Measurements from ENCODE around the gene MEX3D. TPM values are rescaled to one million over a fixed set of nuclear protein-coding genes. Genes with fewer than 3 reads are reported as not detected.
"Not testable (repeated sequence)": the region's sequence is repeated elsewhere in the genome, so short reads cannot be mapped to it uniquely, and the experiment has no call there.

Gene MEX3D
- total and polyA plus RNA-seq, 2 experiments from 2014 or later = 12.4 to 94.9 TPM

DNA sequence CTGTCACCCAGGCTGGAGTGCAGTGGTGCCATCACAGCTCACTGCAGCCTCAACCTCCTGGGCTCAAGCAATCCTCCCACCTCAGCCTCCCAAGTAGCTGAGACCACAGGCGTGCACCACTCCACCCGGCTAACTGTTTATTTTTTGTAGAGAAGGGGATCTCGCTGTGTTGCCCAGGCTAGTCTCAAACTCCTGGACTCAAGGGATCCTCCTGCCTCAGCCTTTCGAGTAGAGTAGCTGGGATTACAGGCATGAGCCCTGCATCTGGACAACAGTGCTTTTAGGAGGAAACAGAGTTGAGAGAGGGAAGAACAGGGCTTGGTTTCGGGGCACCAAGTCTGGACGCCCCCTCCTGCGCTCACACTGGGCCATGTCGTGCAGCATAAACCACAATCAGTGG, 48.3 kb downstream of the MEX3D start:
- not testable (repeated sequence) for H3K27ac Mint-ChIP-seq; H3K36me3 ChIP-seq (ENCODE audit: insufficient read depth); H3K4me3 ChIP-seq; ATAC-seq; H3K4me1 ChIP-seq (ENCODE audit: insufficient read depth); H3K4me2 ChIP-seq; H3K4me1 Mint-ChIP-seq; H2AFZ ChIP-seq; H3K36me3 Mint-ChIP-seq (ENCODE audit: low read depth); H3K79me2 ChIP-seq (replicated peaks; ENCODE audit: insufficient read depth); DNase-seq (ENCODE audit: low spot score); H3K9me3 Mint-ChIP-seq; H3F3A ChIP-seq (replicated peaks; ENCODE audit: low read depth); H3K4me3 Mint-ChIP-seq; H3K27ac ChIP-seq (ENCODE audit: low read depth); H4K20me1 ChIP-seq (replicated peaks; ENCODE audit: insufficient read depth); H3K9me2 ChIP-seq (ENCODE audit: insufficient read depth)
- peaks cover 34% of the 10 kb centered on the region for H3K27me3 Mint-ChIP-seq (ENCODE audit: insufficient read depth, low read depth, poor library complexity)
- H3K27me3 ChIP-seq (ENCODE audit: insufficient read depth) = peaks cover 23% of the 10 kb centered on the region

DNA sequence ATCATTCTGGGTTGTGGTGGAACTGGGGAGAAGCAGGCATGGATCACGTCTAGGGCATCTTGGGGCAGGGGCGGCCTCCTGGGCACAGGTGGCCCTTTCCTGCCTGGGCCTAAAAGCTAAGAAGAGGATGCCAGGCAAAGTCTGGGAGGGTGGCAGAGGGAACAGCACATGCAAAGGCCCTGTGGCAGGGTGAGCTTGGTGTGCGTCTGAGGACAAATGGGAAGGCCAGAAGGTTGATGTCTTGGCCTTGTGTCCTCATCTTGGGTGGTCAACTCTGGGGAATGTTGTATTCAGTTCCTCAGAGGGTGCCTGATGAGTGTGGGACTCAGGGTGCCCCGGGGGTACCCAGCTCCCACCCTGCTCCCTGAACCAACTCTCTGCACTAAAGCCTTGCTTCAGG, 49.7 kb downstream of the MEX3D start:
- Mint-ChIP-seq H3K27ac (no peak overlapping the region), H3K4me3 (no peak overlapping the region), H3K27me3 (ENCODE audit: insufficient read depth, low read depth, poor library complexity) (peaks cover 29% of the 10 kb centered on the region), H3K9me3 (peaks cover 5% of the 10 kb centered on the region), H3K4me1 (no peaks in the 10 kb centered on the region), H3K36me3 (ENCODE audit: low read depth) (no peaks in the 10 kb centered on the region)
- no peaks in the 10 kb centered on the region for H3K79me2 ChIP-seq (replicated peaks; ENCODE audit: insufficient read depth)
- H3K4me3 ChIP-seq = no peak overlapping the region
- peaks cover 12% of the 10 kb centered on the region for H3K27me3 ChIP-seq (ENCODE audit: insufficient read depth)
- H3F3A ChIP-seq (replicated peaks; ENCODE audit: low read depth) = 0 out of 2 replicates have a peak, but pooled peaks cover 4% of the 10 kb centered on the region
- no peaks in the 10 kb centered on the region for H3K4me1 ChIP-seq (ENCODE audit: insufficient read depth)
- H3K36me3 ChIP-seq (ENCODE audit: insufficient read depth) = no peaks in the 10 kb centered on the region
- no peak for ATAC-seq
- no peak overlapping the region for H3K4me2 ChIP-seq
- TF ChIP-seq CREB1 (CRISPR knock-in tag; IDR thresholded peaks at IDR 0.05; ENCODE audit: low read depth) (no peak), NANOG (IDR thresholded peaks at IDR 0.05; ENCODE audit: borderline replicate concordance) (no peak), JUNB (IDR thresholded peaks at IDR 0.05; ENCODE audit: unreplicated experiment) (no peak)
- TF ChIP-seq, protein P1, sequence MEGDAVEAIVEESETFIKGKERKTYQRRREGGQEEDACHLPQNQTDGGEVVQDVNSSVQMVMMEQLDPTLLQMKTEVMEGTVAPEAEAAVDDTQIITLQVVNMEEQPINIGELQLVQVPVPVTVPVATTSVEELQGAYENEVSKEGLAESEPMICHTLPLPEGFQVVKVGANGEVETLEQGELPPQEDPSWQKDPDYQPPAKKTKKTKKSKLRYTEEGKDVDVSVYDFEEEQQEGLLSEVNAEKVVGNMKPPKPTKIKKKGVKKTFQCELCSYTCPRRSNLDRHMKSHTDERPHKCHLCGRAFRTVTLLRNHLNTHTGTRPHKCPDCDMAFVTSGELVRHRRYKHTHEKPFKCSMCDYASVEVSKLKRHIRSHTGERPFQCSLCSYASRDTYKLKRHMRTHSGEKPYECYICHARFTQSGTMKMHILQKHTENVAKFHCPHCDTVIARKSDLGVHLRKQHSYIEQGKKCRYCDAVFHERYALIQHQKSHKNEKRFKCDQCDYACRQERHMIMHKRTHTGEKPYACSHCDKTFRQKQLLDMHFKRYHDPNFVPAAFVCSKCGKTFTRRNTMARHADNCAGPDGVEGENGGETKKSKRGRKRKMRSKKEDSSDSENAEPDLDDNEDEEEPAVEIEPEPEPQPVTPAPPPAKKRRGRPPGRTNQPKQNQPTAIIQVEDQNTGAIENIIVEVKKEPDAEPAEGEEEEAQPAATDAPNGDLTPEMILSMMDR (conservative IDR thresholded peaks at IDR 0.05; ENCODE audit: low read depth in 2 of 2) = no peak
- TF ChIP-seq, protein P2, sequence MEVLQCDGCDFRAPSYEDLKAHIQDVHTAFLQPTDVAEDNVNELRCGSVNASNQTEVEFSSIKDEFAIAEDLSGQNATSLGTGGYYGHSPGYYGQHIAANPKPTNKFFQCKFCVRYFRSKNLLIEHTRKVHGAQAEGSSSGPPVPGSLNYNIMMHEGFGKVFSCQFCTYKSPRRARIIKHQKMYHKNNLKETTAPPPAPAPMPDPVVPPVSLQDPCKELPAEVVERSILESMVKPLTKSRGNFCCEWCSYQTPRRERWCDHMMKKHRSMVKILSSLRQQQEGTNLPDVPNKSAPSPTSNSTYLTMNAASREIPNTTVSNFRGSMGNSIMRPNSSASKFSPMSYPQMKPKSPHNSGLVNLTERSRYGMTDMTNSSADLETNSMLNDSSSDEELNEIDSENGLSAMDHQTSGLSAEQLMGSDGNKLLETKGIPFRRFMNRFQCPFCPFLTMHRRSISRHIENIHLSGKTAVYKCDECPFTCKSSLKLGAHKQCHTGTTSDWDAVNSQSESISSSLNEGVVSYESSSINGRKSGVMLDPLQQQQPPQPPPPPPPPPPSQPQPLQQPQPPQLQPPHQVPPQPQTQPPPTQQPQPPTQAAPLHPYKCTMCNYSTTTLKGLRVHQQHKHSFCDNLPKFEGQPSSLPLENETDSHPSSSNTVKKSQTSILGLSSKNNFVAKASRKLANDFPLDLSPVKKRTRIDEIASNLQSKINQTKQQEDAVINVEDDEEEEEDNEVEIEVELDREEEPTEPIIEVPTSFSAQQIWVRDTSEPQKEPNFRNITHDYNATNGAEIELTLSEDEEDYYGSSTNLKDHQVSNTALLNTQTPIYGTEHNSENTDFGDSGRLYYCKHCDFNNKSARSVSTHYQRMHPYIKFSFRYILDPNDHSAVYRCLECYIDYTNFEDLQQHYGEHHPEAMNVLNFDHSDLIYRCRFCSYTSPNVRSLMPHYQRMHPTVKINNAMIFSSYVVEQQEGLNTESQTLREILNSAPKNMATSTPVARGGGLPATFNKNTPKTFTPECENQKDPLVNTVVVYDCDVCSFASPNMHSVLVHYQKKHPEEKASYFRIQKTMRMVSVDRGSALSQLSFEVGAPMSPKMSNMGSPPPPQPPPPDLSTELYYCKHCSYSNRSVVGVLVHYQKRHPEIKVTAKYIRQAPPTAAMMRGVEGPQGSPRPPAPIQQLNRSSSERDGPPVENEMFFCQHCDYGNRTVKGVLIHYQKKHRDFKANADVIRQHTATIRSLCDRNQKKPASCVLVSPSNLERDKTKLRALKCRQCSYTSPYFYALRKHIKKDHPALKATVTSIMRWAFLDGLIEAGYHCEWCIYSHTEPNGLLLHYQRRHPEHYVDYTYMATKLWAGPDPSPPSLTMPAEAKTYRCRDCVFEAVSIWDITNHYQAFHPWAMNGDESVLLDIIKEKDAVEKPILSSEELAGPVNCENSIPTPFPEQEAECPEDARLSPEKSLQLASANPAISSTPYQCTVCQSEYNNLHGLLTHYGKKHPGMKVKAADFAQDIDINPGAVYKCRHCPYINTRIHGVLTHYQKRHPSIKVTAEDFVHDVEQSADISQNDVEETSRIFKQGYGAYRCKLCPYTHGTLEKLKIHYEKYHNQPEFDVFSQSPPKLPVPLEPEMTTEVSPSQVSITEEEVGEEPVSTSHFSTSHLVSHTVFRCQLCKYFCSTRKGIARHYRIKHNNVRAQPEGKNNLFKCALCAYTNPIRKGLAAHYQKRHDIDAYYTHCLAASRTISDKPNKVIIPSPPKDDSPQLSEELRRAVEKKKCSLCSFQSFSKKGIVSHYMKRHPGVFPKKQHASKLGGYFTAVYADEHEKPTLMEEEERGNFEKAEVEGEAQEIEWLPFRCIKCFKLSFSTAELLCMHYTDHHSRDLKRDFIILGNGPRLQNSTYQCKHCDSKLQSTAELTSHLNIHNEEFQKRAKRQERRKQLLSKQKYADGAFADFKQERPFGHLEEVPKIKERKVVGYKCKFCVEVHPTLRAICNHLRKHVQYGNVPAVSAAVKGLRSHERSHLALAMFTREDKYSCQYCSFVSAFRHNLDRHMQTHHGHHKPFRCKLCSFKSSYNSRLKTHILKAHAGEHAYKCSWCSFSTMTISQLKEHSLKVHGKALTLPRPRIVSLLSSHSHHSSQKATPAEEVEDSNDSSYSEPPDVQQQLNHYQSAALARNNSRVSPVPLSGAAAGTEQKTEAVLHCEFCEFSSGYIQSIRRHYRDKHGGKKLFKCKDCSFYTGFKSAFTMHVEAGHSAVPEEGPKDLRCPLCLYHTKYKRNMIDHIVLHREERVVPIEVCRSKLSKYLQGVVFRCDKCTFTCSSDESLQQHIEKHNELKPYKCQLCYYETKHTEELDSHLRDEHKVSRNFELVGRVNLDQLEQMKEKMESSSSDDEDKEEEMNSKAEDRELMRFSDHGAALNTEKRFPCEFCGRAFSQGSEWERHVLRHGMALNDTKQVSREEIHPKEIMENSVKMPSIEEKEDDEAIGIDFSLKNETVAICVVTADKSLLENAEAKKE (CRISPR knock-in tag; IDR thresholded peaks at IDR 0.05) = no peak
- no peaks in the 10 kb centered on the region for H3K9me2 ChIP-seq (ENCODE audit: insufficient read depth)
- DNase-seq (ENCODE audit: low spot score) = no peak
- H2AFZ ChIP-seq = no peak overlapping the region
- H4K20me1 ChIP-seq (replicated peaks; ENCODE audit: insufficient read depth) = no peaks in the 10 kb centered on the region; the same call in 1 of the 2 replicates
- H3K27ac ChIP-seq (ENCODE audit: low read depth) = no peak overlapping the region
